Gastrocnemius medialis (tissue), 4 donors: ENCODE measurements around the gene ABHD13. TPM values are rescaled to one million over a fixed set of nuclear protein-coding genes. Genes with fewer than 3 reads are reported as not detected.

Source experiments
- total RNA-seq, 4 donors: library from RNA; depleted of rRNA; stranded (reverse); fragments of >200 nt; gene quantifications; one replicate each; pipeline versions ENCODE4 v1.1.0 to v1.2.3, GENCODE V29; 2016

ABHD13 gene
- total RNA-seq, 4 donors from 2014 or later, result 4.8 to 15.5 (median 6.9) TPM

Other genes starting within 250 kb of the ABHD13 start
- gene LIG4, start 2.9 kb upstream of the ABHD13 start, total RNA-seq, result 10 to 100 TPM in 3 of 4 donors, 1 to 10 TPM in 1; 5.6 to 12.4 (median 11.3) TPM
- 1 to 10 TPM in 1 of 4 donors, under 1 TPM in 2, not detected in 1; 0.31 to 2.2 (median 0.62) TPM for gene TNFSF13B, start 51.3 kb downstream of the ABHD13 start, total RNA-seq